GM19328 (cell line): Measurements from ENCODE around the gene NID1.
"Not testable (repeated sequence)": the region's sequence is repeated elsewhere in the genome, so short reads cannot be mapped to it uniquely, and the experiment has no call there.

Source experiments
- ATAC-seq: cut with Tn5 transposase; IDR thresholded peaks from one replicate; pipeline ENCODE4 v1.9.1; 2021; ENCODE audit warnings: mild to moderate bottlenecking, moderate library complexity; ENCODE audit not compliant: unreplicated experiment

NID1 gene

DNA sequence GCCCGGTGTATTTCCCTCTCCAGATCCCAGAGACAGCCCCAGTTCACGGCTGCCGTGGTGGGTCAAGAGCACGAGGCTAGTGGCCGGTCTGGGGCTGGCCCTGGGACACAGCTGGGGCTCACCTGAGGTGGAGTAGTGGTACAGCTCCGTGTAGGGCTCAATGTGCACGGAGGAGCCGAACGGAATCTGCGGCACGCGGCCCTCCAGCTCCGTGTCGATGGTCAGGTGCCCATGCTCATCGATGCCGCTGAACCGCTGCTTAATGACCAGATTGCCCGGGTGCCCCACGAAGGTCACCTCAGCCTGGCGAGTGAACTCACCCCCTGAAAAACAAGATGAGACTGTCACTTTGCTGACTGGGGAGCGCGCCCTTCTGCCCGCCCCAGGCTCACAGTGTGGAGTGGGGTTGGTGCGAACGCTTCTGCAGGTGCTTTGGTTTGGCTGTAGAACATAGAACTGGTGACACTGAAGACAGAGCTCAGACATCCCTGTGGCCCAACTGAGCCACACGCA lies 35.4 kb downstream of the NID1 start:
- no peak for ATAC-seq

- ATAC-seq = no peak
Observed at GRCh38 chr1:236027104-236027503, 37.8 kb downstream of the NID1 start.

GRCh38 chr1:236025836-236026235 lies 39.1 kb downstream of the NID1 start:
- no peak for ATAC-seq

DNA sequence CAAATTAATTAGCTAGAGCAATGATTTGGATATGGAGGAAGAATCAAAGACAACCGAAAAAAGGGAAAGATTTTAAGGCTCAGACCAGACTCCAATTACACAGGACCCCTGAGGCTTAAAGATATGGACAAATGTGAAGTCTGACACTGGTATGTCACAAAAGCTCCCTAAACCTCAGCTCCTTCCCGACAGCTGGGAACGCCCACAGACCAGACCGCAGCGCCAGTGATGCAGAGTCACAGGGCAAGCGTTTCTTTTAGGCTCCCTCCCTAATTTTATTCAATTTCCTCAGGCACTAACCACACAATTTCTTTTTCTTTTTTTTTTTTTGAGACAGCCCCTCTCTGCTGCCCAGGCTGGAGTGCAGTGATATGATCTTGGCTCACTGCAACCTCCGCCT lies 40.2 kb downstream of the NID1 start:
- ATAC-seq = no peak

DNA sequence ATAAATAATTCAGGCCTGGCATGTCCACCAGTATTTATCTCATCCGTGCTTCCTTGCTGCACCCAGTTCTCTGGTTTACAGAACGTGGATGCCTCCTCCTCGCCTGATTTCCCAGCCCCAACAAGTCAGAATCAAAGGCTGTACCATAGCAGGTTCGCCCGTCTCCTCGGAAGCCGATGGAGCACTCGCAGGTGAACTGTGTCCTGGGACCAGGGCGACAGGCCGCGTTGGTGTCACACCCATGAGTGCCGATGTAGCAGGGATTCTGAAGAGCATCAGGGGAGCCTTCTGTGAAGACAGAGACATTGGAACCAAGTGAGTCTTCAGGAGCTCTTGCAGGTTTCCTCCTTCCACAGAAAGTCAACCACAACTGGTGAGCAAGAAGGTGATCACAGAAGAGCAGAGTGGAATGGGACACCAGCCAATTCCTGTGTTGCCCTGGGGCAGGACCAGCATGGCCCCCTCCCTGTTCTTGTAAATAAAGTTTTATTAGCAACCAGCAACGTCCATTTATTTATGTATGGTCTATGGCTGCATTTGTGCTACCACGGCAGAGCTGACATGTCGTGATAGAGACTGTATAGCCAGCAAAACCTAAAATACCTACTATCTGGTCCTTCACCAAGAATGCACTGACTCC lies 40.8 kb downstream of the NID1 start:
- ATAC-seq = no peak

GRCh38 chr1:236021424-236022135 lies 43.3 kb downstream of the NID1 start:
- ATAC-seq = no peak

DNA sequence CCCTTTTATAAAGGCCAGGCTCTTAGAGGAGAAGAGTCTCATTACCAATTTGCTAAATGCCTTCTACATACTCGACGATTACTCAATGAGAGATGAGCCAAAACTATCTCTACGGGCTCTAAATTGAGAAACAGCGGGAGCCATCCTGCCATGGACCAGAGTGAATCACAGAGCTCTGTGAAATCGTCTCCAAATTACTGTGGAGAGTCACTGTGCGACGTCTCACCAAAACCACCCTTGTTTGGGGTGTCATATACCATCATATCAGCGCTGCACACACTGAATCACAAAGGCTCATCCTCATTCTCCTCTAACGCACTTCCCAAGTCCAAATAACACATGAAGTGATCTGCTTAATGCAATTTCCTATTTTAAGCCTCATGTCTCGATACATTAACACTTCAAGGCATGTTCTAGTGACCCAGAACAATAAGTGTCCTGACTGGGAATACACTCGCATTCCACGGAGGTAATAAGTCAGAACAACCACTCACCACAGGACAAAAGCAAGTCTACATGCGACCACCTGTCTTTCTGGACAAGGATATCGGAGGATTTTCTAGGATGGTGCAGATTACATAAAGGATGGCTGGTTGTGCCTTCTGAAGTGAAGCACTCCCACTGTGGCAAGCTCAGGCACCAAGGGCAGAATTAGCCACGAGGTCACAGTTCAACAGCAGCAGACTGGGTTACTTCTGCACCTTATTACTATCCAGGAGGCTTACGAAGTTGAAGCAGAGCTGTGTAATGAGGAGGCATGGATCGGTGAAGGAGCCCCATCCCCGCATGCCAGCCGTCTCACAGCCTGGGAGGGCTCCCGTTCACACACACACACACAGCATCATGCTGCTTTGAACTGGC lies 44.3 kb downstream of the NID1 start:
- no peak for ATAC-seq

- no peak for ATAC-seq
Observed at GRCh38 chr1:236018885-236019453, 45.9 kb downstream of the NID1 start.

DNA sequence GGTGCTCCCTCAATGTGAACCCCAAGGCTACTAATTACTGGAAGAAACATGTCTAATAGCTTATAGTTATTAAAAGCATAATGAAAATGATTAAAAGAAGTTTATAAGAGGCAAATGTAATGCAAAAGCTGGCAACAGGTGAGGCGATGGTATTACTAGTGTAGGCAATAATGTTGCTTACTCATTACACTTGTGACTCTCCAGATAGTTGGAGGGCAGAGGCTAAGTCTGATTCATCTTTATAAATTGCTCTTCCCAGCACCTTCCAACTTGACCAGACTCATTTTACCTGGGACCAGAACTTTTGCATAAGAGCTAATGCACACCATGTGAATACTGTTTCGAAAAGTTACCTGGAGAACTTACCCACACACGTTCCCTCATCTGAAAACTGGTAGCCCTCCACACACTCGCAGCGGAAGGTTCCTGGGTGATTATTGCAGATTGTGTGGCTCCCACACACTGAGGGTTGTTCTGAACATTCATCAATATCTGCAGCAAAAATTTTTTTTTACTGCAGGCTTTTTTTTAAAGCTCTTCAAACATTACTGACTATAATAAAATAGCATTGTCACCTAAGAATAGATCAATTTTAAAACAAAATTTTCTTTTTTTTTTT lies 48.0 kb downstream of the NID1 start:
- no peak for ATAC-seq

GRCh38 chr1:236016083-236016482 lies 48.8 kb downstream of the NID1 start:
- ATAC-seq = no peak

- no peak for ATAC-seq
Observed at GRCh38 chr1:236015539-236015938, 49.4 kb downstream of the NID1 start.

DNA sequence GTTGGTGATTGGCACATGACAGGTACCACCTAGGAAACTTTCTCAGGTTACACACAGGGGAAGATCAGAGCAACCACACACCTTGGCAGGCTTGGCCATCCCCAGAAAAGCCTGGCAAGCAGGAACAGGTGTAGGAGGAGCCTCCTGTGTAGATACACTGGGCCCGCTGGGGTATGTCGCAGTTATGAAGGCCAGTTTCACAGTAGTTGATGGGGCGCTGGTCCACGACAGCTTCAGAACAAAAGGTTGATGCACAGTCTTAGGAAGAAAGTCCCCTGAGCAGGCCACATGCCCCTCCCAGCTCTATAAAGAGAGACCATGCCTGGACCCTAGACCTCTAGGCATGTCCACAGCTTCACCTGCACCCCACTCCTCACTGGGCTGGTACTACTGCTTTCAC lies 51.6 kb downstream of the NID1 start:
- no peak for ATAC-seq

DNA sequence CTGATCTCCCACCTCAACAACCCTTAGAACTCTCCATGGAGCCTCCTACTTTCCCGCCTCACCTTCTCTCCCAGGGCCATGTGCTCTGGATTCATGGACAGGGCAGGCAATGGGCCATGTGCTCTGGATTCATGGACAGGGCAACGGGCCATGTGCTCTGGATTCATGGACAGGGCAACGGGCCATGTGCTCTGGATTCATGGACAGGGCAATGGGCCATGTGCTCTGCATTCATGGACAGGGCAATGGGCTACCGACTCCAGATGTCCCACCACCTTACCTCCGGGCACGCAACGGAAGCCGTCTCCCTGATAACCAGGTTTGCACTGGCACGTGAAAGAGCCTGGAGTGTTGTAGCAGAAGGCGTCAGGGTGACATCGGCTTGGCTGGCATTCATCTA lies 53.2 kb downstream of the NID1 start:
- ATAC-seq = no peak

- ATAC-seq = no peak
Observed at GRCh38 chr1:236010443-236010842, 54.4 kb downstream of the NID1 start.

- no peak for ATAC-seq
Observed at GRCh38 chr1:236009857-236010256, 55.0 kb downstream of the NID1 start.

DNA sequence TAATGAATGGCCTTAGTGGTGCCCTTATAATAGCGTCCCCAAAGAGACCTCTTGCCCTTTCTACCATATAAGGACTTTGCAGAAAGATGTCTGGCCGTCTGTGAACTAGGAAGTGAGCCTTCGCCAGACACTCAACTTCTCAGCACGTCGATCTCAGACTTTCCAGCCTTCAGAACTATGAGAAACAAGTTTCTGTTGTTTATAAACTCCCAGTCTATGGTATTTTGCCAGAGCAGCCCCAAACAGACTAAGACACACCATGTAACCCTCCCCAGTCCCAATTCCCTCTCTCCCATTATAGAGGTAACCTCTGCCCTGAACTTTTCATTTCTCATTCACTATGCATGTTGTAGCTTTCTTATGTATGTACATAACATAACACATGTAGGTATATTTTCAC lies 55.7 kb downstream of the NID1 start:
- no peak for ATAC-seq

GRCh38 chr1:236007781-236008180 lies 57.1 kb downstream of the NID1 start:
- ATAC-seq = no peak

DNA sequence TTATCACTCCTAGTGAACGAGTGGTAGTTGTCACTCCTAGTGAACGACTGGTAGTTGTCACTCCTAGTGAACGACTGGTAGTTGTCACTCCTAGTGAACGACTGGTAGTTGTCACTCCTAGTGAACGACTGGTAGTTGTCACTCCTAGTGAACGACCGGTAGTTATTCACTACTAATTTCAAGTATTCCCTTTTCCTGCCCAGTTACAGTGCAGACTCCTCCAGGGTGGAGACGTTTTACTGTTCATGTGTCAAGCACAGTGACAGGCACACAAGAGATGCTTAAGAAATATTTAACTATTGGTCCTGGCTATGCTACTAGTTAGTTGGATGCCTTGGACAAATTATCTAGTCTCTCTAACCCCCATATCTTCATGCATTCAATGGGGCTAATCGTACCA lies 61.8 kb downstream of the NID1 start:
- ATAC-seq = not testable (repeated sequence)

- ATAC-seq = no peak
Observed at GRCh38 chr1:236002572-236002971, 62.3 kb downstream of the NID1 start.

GRCh38 chr1:236002025-236002390 lies 62.9 kb downstream of the NID1 start:
- ATAC-seq = no peak

DNA sequence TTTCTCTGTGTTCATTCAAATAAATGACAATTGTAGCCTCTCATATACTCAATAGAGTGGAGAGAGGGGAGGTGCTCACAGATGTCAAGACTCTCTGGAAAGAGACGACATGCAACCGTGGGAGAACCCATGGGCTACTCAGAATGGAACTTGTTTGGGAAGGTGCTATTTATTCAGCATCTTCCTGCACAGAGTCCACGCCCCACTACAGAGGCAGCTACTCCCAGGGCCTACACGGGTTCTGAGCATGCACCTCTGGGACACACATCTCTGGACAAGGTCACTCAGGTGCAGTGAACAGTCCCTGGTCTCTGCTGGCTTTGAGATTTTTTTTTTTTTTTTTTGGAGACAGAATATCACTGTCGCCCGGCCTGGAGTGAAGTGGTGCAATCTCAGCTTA lies 64.1 kb downstream of the NID1 start:
- ATAC-seq = no peak
